Prostate gland (tissue), 2 donors: ENCODE results near the gene CCDC158. TPM values are rescaled to one million over a fixed set of nuclear protein-coding genes. Genes with fewer than 3 reads are reported as not detected.

Source experiments
- DNase-seq: peaks from one replicate; pipeline ENCODE4 v3.0.0-alpha.2; 2019; ENCODE audit warnings: low spot score
- H3K27ac ChIP-seq, 2 donors: fragments of 200-600 bp; sonication (generic); 2 replicates each; pipeline ENCODE4 v1.5.1; 2017 to 2019
- H3K27me3 ChIP-seq: fragments of 200-600 bp; sonication (generic); replicated peaks from 2 replicates; pipeline ENCODE4 v1.5.1; 2019; ENCODE audit not compliant: insufficient read depth
- H3K36me3 ChIP-seq, 2 donors: fragments of 200-600 bp; sonication (generic); 1 replicate in 1 of 2; 2 replicates in 1 of 2; pipeline versions ENCODE4 v1.5.1 to v1.8.1; 2017 to 2019
- H3K4me1 ChIP-seq: fragments of 200-600 bp; sonication (generic); replicated peaks from 2 replicates; pipeline ENCODE4 v1.5.1; 2019
- H3K4me3 ChIP-seq, 2 donors: fragments of 200-600 bp; sonication (generic); 2 replicates each; pipeline ENCODE4 v1.5.1; 2017 to 2019
- H3K9me3 ChIP-seq: fragments of 200-600 bp; sonication (generic); 2 replicates; pipeline ENCODE4 v1.5.1; 2017
- CTCF ChIP-seq, 4 experiments: fragments of 200-600 bp in 2 of 4; fragments of 450-650 bp in 2 of 4; sonication (generic) in 2 of 4; IDR thresholded peaks; 1 replicate in 3 of 4; 2 replicates in 1 of 4; pipeline ENCODE4 v1.5.1; 2016 to 2019; ENCODE audit warnings: antibody characterized with exemption in 4 of 4, mild to moderate bottlenecking in 2 of 4, moderate library complexity in 2 of 4
- POLR2A ChIP-seq: fragments of 450-650 bp; IDR thresholded peaks from one replicate; pipeline ENCODE4 v1.6.1; 2016; ENCODE audit warnings: antibody characterized with exemption, mild to moderate bottlenecking
- POLR2AphosphoS5 ChIP-seq: sonication (generic); formaldehyde crosslinking; IDR thresholded peaks from one replicate; pipeline ENCODE4 v1.6.1; 2017; ENCODE audit warnings: antibody characterized with exemption
- WGBS: methylation state at CpG from one replicate; pipeline ENCODE4 v1.1.5; 2018; 5-methylcytosine and 5-hydroxymethylcytosine counted together
- intact Hi-C: fragments of 100-400 bp; cut with DNase I; formaldehyde crosslinking; loops from one replicate; pipeline ENCODE4 v1.14.2; 2022
- total RNA-seq, 2 donors: library from RNA; depleted of rRNA; stranded (reverse); fragments of >200 nt; gene quantifications; one replicate each; pipeline ENCODE4 v1.1.0, GENCODE V29; 2016

Gene CCDC158
- total RNA-seq, 2 donors from 2014 or later = 4.9 TPM; not detected in 1

- Histone ChIP-seq H3K27ac (peak overlapping the region; percentile 6 to 47), H3K4me3 (no peak overlapping the region), H3K4me1 (no peaks in the 10 kb centered on the region), H3K27me3 (no peaks in the 10 kb centered on the region), H3K9me3 (no peaks in the 10 kb centered on the region), H3K36me3 (no peaks in the 10 kb centered on the region)
- no peak for TF ChIP-seq POLR2AphosphoS5
- 31% methylated on average over 1 of the region's 1 CpG for WGBS
- intact Hi-C loops = no loop called here
- no peak for DNase-seq
These were observed 119.2 kb downstream of the CCDC158 start for GRCh38 chr4:76301775-76302162.

- peak overlapping the region; percentile 6 to 47 for H3K27ac ChIP-seq
- TF ChIP-seq CTCF (IDR thresholded peaks at IDR 0.05) (no peak), POLR2AphosphoS5 (peak; percentile 72), POLR2A (peak; percentile 44)
- H3K4me3 ChIP-seq = no peak overlapping the region
- no peaks in the 10 kb centered on the region for H3K9me3 ChIP-seq
- peak; percentile 46 for DNase-seq
- intact Hi-C loops = no loop called here
- no peaks in the 10 kb centered on the region for H3K27me3 ChIP-seq
- WGBS = 62% methylated on average over 4 of the region's 4 CpGs
- no peaks in the 10 kb centered on the region for H3K36me3 ChIP-seq
- H3K4me1 ChIP-seq = no peaks in the 10 kb centered on the region
These were observed 119.7 kb downstream of the CCDC158 start for GRCh38 chr4:76301068-76301774.

GRCh38 chr4:76300012-76300411 is 120.9 kb downstream of the CCDC158 start:
- H3K36me3 ChIP-seq = no peaks in the 10 kb centered on the region
- no peak for DNase-seq
- no peaks in the 10 kb centered on the region for H3K9me3 ChIP-seq
- WGBS = 77% methylated on average over 4 of the region's 4 CpGs
- intact Hi-C loops = no loop called here
- H3K4me1 ChIP-seq = no peaks in the 10 kb centered on the region
- no peaks in the 10 kb centered on the region for H3K27me3 ChIP-seq
- no peak overlapping the region for H3K4me3 ChIP-seq
- H3K27ac ChIP-seq = no peak overlapping the region
- TF ChIP-seq CTCF (IDR thresholded peaks at IDR 0.05) (no peak), POLR2A (no peak), POLR2AphosphoS5 (no peak)

- Histone ChIP-seq H3K4me3 (no peak overlapping the region), H3K36me3 (no peaks in the 10 kb centered on the region), H3K9me3 (no peaks in the 10 kb centered on the region), H3K27me3 (no peaks in the 10 kb centered on the region), H3K4me1 (no peaks in the 10 kb centered on the region), H3K27ac (no peak overlapping the region)
- no peak for DNase-seq
- TF ChIP-seq POLR2A (no peak), CTCF (IDR thresholded peaks at IDR 0.05) (no peak), POLR2AphosphoS5 (no peak)
- intact Hi-C loops = no loop called here
These were observed 122.7 kb downstream of the CCDC158 start for GRCh38 chr4:76298227-76298626.

- Histone ChIP-seq H3K9me3 (no peaks in the 10 kb centered on the region), H3K4me1 (peaks cover 4% of the 10 kb centered on the region), H3K27me3 (no peaks in the 10 kb centered on the region), H3K4me3 (no peak overlapping the region), H3K36me3 (no peaks in the 10 kb centered on the region), H3K27ac (no peak overlapping the region)
- no peak for DNase-seq
- intact Hi-C loops = no loop called here
- TF ChIP-seq POLR2A (no peak), POLR2AphosphoS5 (no peak), CTCF (IDR thresholded peaks at IDR 0.05) (no peak)
- 90% methylated on average over 3 of the region's 3 CpGs for WGBS
These were observed 124.6 kb downstream of the CCDC158 start for GRCh38 chr4:76296286-76296820.
